Measurements from ENCODE around the gene OLFML2B. TPM values are rescaled to one million over a fixed set of nuclear protein-coding genes. Genes with fewer than 3 reads are reported as not detected.

The OLFML2B gene
- total and polyA plus RNA-seq, 2 of the 13 experiments (the other 11 are each of a cell fraction or from before 2014, with no cell fraction given), result not detected

DNA sequence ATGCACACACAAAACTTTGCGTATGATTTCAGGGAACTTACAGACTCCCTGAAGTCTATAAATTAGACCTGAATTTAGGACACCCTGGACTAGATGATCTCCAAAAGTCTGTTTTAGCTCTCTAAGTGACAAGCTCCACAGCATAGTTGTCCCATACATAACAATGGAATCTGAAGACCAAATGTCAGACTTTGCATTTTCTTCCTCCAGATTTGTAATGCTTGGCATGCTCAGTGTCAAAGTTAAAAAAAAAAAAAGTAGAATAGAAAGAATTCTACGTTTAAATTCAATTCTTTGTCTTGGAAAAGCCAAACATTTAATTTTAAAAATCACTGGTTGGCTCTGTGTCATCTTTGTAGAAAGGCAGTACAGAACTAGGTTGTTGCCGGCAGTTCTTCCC is 66.7 kb downstream of the OLFML2B start:
- ChIA-PET CTCF (ENCODE audit: low intra/inter-chr PET ratio, low total read pairs) (no interaction called here), POLR2A (no interaction called here)
- intact Hi-C loops (cut with micrococcal nuclease; ENCODE audit: unreplicated experiment), result no loop called here
- Histone ChIP-seq H3K27ac (ENCODE audit: extremely low read length, insufficient read depth, low read length) (no peak overlapping the region), H3K9ac (ENCODE audit: insufficient read depth, low read depth, low read length) (no peak overlapping the region), H3K9me3 (ENCODE audit: low read length) (no peaks in the 10 kb centered on the region), H4K20me1 (ENCODE audit: insufficient read depth, low read length) (no peaks in the 10 kb centered on the region), H3K4me3 (replicated peaks in 1 of 3; ENCODE audit: insufficient read depth in 1 of 3, low read depth in 2 of 3, low read length in 3 of 3) (no peak overlapping the region), H2AFZ (ENCODE audit: low read length) (no peak overlapping the region), H3K27me3 (ENCODE audit: control insufficient read depth in 1 of 2, insufficient read depth in 2 of 2, low read length in 2 of 2) (no peaks in the 10 kb centered on the region), H3K4me1 (ENCODE audit: insufficient read depth, low read length) (no peaks in the 10 kb centered on the region), H3K36me3 (replicated peaks in 1 of 2; ENCODE audit: control insufficient read depth in 1 of 2, insufficient read depth in 2 of 2, low read length in 2 of 2) (peaks cover 0 to 13% of the 10 kb centered on the region in 2 experiments; a peak in 3 of 5 replicates), H3K4me2 (ENCODE audit: low read depth, low read length) (no peak overlapping the region), H3K79me2 (ENCODE audit: insufficient read depth, low read length) (no peaks in the 10 kb centered on the region)
- TF ChIP-seq ZNF260 (CRISPR knock-in tag; IDR thresholded peaks at IDR 0.05; ENCODE audit: borderline replicate concordance, low read depth), result no peak
- TF ChIP-seq STAT5B (CRISPR knock-in tag; IDR thresholded peaks at IDR 0.05), result no peak
- TF ChIP-seq ZNF75D (CRISPR knock-in tag; IDR thresholded peaks at IDR 0.05; ENCODE audit: borderline replicate concordance), result no peak
- no peak for TF ChIP-seq RAD21 (CRISPR knock-in tag; IDR thresholded peaks at IDR 0.05)
- TF ChIP-seq, protein P1, sequence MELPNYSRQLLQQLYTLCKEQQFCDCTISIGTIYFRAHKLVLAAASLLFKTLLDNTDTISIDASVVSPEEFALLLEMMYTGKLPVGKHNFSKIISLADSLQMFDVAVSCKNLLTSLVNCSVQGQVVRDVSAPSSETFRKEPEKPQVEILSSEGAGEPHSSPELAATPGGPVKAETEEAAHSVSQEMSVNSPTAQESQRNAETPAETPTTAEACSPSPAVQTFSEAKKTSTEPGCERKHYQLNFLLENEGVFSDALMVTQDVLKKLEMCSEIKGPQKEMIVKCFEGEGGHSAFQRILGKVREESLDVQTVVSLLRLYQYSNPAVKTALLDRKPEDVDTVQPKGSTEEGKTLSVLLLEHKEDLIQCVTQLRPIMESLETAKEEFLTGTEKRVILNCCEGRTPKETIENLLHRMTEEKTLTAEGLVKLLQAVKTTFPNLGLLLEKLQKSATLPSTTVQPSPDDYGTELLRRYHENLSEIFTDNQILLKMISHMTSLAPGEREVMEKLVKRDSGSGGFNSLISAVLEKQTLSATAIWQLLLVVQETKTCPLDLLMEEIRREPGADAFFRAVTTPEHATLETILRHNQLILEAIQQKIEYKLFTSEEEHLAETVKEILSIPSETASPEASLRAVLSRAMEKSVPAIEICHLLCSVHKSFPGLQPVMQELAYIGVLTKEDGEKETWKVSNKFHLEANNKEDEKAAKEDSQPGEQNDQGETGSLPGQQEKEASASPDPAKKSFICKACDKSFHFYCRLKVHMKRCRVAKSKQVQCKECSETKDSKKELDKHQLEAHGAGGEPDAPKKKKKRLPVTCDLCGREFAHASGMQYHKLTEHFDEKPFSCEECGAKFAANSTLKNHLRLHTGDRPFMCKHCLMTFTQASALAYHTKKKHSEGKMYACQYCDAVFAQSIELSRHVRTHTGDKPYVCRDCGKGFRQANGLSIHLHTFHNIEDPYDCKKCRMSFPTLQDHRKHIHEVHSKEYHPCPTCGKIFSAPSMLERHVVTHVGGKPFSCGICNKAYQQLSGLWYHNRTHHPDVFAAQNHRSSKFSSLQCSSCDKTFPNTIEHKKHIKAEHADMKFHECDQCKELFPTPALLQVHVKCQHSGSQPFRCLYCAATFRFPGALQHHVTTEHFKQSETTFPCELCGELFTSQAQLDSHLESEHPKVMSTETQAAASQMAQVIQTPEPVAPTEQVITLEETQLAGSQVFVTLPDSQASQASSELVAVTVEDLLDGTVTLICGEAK (IDR thresholded peaks at IDR 0.05), result no peak
- TF ChIP-seq, protein P1 (CRISPR knock-in tag; IDR thresholded peaks at IDR 0.05), result no peak
- TF ChIP-seq RFXAP (CRISPR knock-in tag; IDR thresholded peaks at IDR 0.05; ENCODE audit: borderline replicate concordance), result no peak
- TF ChIP-seq MED1 (CRISPR knock-in tag; IDR thresholded peaks at IDR 0.05), result no peak
- TF ChIP-seq TARDBP (CRISPR knock-in tag; IDR thresholded peaks at IDR 0.05), result no peak
- TF ChIP-seq ZNF337 (CRISPR knock-in tag; IDR thresholded peaks at IDR 0.05; ENCODE audit: borderline replicate concordance, low read depth), result no peak
- TF ChIP-seq, protein P2, sequence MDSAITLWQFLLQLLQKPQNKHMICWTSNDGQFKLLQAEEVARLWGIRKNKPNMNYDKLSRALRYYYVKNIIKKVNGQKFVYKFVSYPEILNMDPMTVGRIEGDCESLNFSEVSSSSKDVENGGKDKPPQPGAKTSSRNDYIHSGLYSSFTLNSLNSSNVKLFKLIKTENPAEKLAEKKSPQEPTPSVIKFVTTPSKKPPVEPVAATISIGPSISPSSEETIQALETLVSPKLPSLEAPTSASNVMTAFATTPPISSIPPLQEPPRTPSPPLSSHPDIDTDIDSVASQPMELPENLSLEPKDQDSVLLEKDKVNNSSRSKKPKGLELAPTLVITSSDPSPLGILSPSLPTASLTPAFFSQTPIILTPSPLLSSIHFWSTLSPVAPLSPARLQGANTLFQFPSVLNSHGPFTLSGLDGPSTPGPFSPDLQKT (CRISPR knock-in tag; IDR thresholded peaks at IDR 0.05; ENCODE audit: borderline replicate concordance), result no peak
- TF ChIP-seq, protein P3, sequence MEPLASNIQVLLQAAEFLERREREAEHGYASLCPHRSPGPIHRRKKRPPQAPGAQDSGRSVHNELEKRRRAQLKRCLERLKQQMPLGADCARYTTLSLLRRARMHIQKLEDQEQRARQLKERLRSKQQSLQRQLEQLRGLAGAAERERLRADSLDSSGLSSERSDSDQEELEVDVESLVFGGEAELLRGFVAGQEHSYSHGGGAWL (CRISPR knock-in tag; IDR thresholded peaks at IDR 0.05), result no peak
- no peak for TF ChIP-seq SMAD3 (CRISPR knock-in tag; IDR thresholded peaks at IDR 0.05)
- DNase-seq (ENCODE audit: low spot score) (no peak), FAIRE-seq (no peak), ATAC-seq (no peak)
- in situ Hi-C loops (cut with HindIII; ENCODE audit: extremely low pct_ligation_motif_present, low pct_unique_long_range_greater_than_20kb), result no loop called here
- 85% methylated on average over 3 of the region's 3 CpGs for whole genome bisulfite sequencing (ENCODE audit: low lambda C conversion rate)
- BruUV-seq (replicated peaks), result no TSS peak
